Hepatocyte (in vitro differentiated cells): Measurements from ENCODE around the gene TMEM156. TPM values are rescaled to one million over a fixed set of nuclear protein-coding genes. Genes with fewer than 3 reads are reported as not detected.
A peak's percentile ranks its signal among the peaks of the same experiment; 100 is the strongest.

Experiments used
- DNase-seq: peaks from one replicate; pipeline ENCODE4 v3.0.0-alpha.2; 2016; ENCODE audit warnings: low spot score
- H2AFZ ChIP-seq: fragments of 200-600 bp; sonication (generic); 2 replicates; pipeline ENCODE4 v1.6.0; 2016; ENCODE audit warnings: antibody characterized with exemption, mild to moderate bottlenecking
- H3K27ac ChIP-seq: fragments of 200-600 bp; sonication (generic); 2 replicates; pipeline ENCODE4 v1.5.1; 2016; ENCODE audit warnings: mild to moderate bottlenecking
- H3K27me3 ChIP-seq: fragments of 200-600 bp; sonication (generic); 2 replicates; pipeline ENCODE4 v1.6.1; 2016
- H3K36me3 ChIP-seq: fragments of 200-600 bp; sonication (generic); replicated peaks from 2 replicates; pipeline ENCODE4 v1.5.1; 2016; ENCODE audit warnings: low read depth; ENCODE audit not compliant: insufficient read depth
- H3K4me1 ChIP-seq: fragments of 200-600 bp; sonication (generic); 2 replicates; pipeline ENCODE4 v1.5.1; 2016; ENCODE audit warnings: mild to moderate bottlenecking, moderate library complexity; ENCODE audit not compliant: insufficient read depth
- H3K4me2 ChIP-seq: fragments of 200-600 bp; sonication (generic); 2 replicates; pipeline ENCODE4 v1.6.0; 2016
- H3K4me3 ChIP-seq: fragments of 200-600 bp; sonication (generic); 2 replicates; pipeline ENCODE4 v1.5.1; 2016; ENCODE audit warnings: mild to moderate bottlenecking
- H3K79me2 ChIP-seq: fragments of 200-600 bp; sonication (generic); 2 replicates; pipeline ENCODE4 v1.6.0; 2017; ENCODE audit warnings: mild to moderate bottlenecking
- H3K9me2 ChIP-seq: fragments of 200-600 bp; sonication (generic); replicated peaks from 2 replicates; pipeline ENCODE4 v1.6.0; 2017; ENCODE audit warnings: mild to moderate bottlenecking; ENCODE audit not compliant: insufficient read depth
- H3K9me3 ChIP-seq: fragments of 200-600 bp; sonication (generic); 2 replicates; pipeline ENCODE4 v1.5.1; 2016; ENCODE audit warnings: low read depth, mild to moderate bottlenecking
- H4K20me1 ChIP-seq: fragments of 200-600 bp; sonication (generic); 2 replicates; pipeline ENCODE4 v1.6.0; 2016; ENCODE audit warnings: mild to moderate bottlenecking; ENCODE audit not compliant: insufficient read depth, poor library complexity, severe bottlenecking
- CTCF ChIP-seq: fragments of 200-600 bp; sonication (generic); IDR thresholded peaks from 2 replicates; pipeline ENCODE4 v1.5.1; 2016; ENCODE audit warnings: antibody characterized with exemption, mild to moderate bottlenecking; ENCODE audit not compliant: poor library complexity
- EZH2 ChIP-seq: fragments of 200-600 bp; sonication (generic); IDR thresholded peaks from 2 replicates; pipeline ENCODE4 v1.6.1; 2016; ENCODE audit warnings: antibody characterized with exemption, mild to moderate bottlenecking, borderline replicate concordance
- EZH2phosphoT487 ChIP-seq: fragments of 200-600 bp; sonication (generic); IDR thresholded peaks from one replicate; pipeline ENCODE4 v1.6.1; 2018; ENCODE audit warnings: antibody characterized with exemption, mild to moderate bottlenecking, low read depth, moderate library complexity; ENCODE audit not compliant: unreplicated experiment, severe bottlenecking
- WGBS: methylation state at CpG from one replicate; pipeline ENCODE4 v1.1.6; 2016; ENCODE audit warnings: low lambda C conversion rate; ENCODE audit errors: missing lambda C conversion rate; 5-methylcytosine and 5-hydroxymethylcytosine counted together
- polyA plus RNA-seq: library from polyadenylated mRNA; unstranded; fragments of >200 nt; fragmentation: Nextera tagmentation; extraction: Ambion mirVana; gene quantifications from 2 replicates; pipeline ENCODE4 v1.2.1, GENCODE V29; 2016
- total RNA-seq: library from RNA; depleted of rRNA; stranded (reverse); fragments of >200 nt; gene quantifications from 2 replicates; pipeline ENCODE4 v1.2.3, GENCODE V29; 2014

TMEM156 gene
- total and polyA plus RNA-seq, 2 experiments from 2014 or later, result 1.3 TPM; not detected in 1

- no peaks in the 10 kb centered on the region for H3K79me2 ChIP-seq
- 81% methylated on average over 6 of the region's 6 CpGs for WGBS
- H3K4me1 ChIP-seq, result no peaks in the 10 kb centered on the region
- H3K4me3 ChIP-seq, result no peak overlapping the region
- no peak for DNase-seq
- no peak overlapping the region for H2AFZ ChIP-seq
- TF ChIP-seq EZH2phosphoT487, result no peak
- TF ChIP-seq CTCF, result no peak
- no peak for TF ChIP-seq EZH2
- H3K9me2 ChIP-seq, result no peaks in the 10 kb centered on the region
- H3K36me3 ChIP-seq, result no peaks in the 10 kb centered on the region
- no peak overlapping the region for H3K4me2 ChIP-seq
- no peaks in the 10 kb centered on the region for H3K27me3 ChIP-seq
- no peaks in the 10 kb centered on the region for H3K9me3 ChIP-seq
- no peak overlapping the region for H3K27ac ChIP-seq
- no peaks in the 10 kb centered on the region for H4K20me1 ChIP-seq
These were observed 101.5 kb downstream of the TMEM156 start for GRCh38 chr4:38930707-38931106.

GRCh38 chr4:38930204-38930603, 102.0 kb downstream of the TMEM156 start:
- Histone ChIP-seq H3K4me1 (no peaks in the 10 kb centered on the region), H3K4me3 (no peak overlapping the region), H3K79me2 (no peaks in the 10 kb centered on the region), H4K20me1 (no peaks in the 10 kb centered on the region), H3K36me3 (no peaks in the 10 kb centered on the region), H3K27me3 (no peaks in the 10 kb centered on the region), H2AFZ (no peak overlapping the region), H3K4me2 (no peak overlapping the region), H3K9me2 (no peaks in the 10 kb centered on the region), H3K27ac (no peak overlapping the region), H3K9me3 (no peaks in the 10 kb centered on the region)
- peak; percentile 10 for DNase-seq
- TF ChIP-seq EZH2 (no peak), EZH2phosphoT487 (no peak), CTCF (no peak)
- WGBS, result 39% methylated on average over 1 of the region's 1 CpG

- no peaks in the 10 kb centered on the region for H3K9me2 ChIP-seq
- no peaks in the 10 kb centered on the region for H3K36me3 ChIP-seq
- H3K4me2 ChIP-seq, result no peak overlapping the region
- 93% methylated on average over 9 of the region's 9 CpGs for WGBS
- H3K4me3 ChIP-seq, result no peak overlapping the region
- no peaks in the 10 kb centered on the region for H3K9me3 ChIP-seq
- H2AFZ ChIP-seq, result no peak overlapping the region
- no peak for DNase-seq
- no peak overlapping the region for H3K27ac ChIP-seq
- H3K27me3 ChIP-seq, result no peaks in the 10 kb centered on the region
- no peaks in the 10 kb centered on the region for H4K20me1 ChIP-seq
- TF ChIP-seq CTCF (no peak), EZH2phosphoT487 (no peak), EZH2 (no peak)
- H3K4me1 ChIP-seq, result no peaks in the 10 kb centered on the region
- no peaks in the 10 kb centered on the region for H3K79me2 ChIP-seq
These were observed 103.2 kb downstream of the TMEM156 start for GRCh38 chr4:38928974-38929373.

- 98% methylated on average over 3 of the region's 3 CpGs for WGBS
- Histone ChIP-seq H3K36me3 (no peaks in the 10 kb centered on the region), H3K4me2 (no peak overlapping the region)
These were observed 103.6 kb downstream of the TMEM156 start for GRCh38 chr4:38928568-38928967.

More at GRCh38 chr4:38928568-38928967, 103.6 kb downstream of the TMEM156 start:
- H3K9me3 ChIP-seq, result no peaks in the 10 kb centered on the region
- no peaks in the 10 kb centered on the region for H3K9me2 ChIP-seq
- H3K4me3 ChIP-seq, result no peak overlapping the region
- H3K79me2 ChIP-seq, result no peaks in the 10 kb centered on the region
- TF ChIP-seq CTCF, result no peak
- TF ChIP-seq EZH2, result no peak
- TF ChIP-seq EZH2phosphoT487, result no peak
- H2AFZ ChIP-seq, result no peak overlapping the region
- no peaks in the 10 kb centered on the region for H4K20me1 ChIP-seq
- no peak for DNase-seq
- no peak overlapping the region for H3K27ac ChIP-seq
- no peaks in the 10 kb centered on the region for H3K27me3 ChIP-seq
- H3K4me1 ChIP-seq, result no peaks in the 10 kb centered on the region
